ENCODE results near the gene LRRC18. TPM values are rescaled to one million over a fixed set of nuclear protein-coding genes. Genes with fewer than 3 reads are reported as not detected.

The LRRC18 gene
- polyA plus RNA-seq, 1 of the 3 experiments (the other 2 are of a cell fraction) = not detected

- POLR2A ChIA-PET = no interaction called here
- CTCF ChIA-PET = interaction anchor here (0.7 to 4.4 kb wide), 28 partner anchors 10 to 637 kb away, joined by 3 to 22 read pairs (median 4); no protein-coding TSS in a partner anchor
- H3K9ac ChIP-seq = no peak overlapping the region
- no peak for TF ChIP-seq ELF1 (IDR thresholded peaks at IDR 0.05)
- TF ChIP-seq TAF1 (IDR thresholded peaks at IDR 0.05; ENCODE audit: borderline replicate concordance, low read depth, low read length) = no peak
- no peak for TF ChIP-seq SMC3 (IDR thresholded peaks at IDR 0.05; ENCODE audit: low read depth, low read length)
- no peak for TF ChIP-seq FOSL2 (IDR thresholded peaks at IDR 0.05; ENCODE audit: borderline replicate concordance, low read depth)
- TF ChIP-seq RFX5 (IDR thresholded peaks at IDR 0.05; ENCODE audit: low read length) = no peak
- no peaks in the 10 kb centered on the region for H3K9me3 ChIP-seq
- no peak overlapping the region for H3K4me3 ChIP-seq (ENCODE audit: low read depth in 2 of 2, low read length in 1 of 2)
- no peaks in the 10 kb centered on the region for H3K36me3 ChIP-seq (replicated peaks in 1 of 2; ENCODE audit: control insufficient read depth in 1 of 2, insufficient read depth in 2 of 2, low read length in 1 of 2)
- H4K20me1 ChIP-seq (ENCODE audit: insufficient read depth) = no peaks in the 10 kb centered on the region
- no peaks in the 10 kb centered on the region for H3K79me2 ChIP-seq (ENCODE audit: insufficient read depth)
- H3K27me3 ChIP-seq (ENCODE audit: insufficient read depth) = no peaks in the 10 kb centered on the region
- H3K27ac ChIP-seq (ENCODE audit: low read depth in 2 of 2, low read length in 1 of 2) = no peak overlapping the region
- no peaks in the 10 kb centered on the region for H3F3A ChIP-seq (replicated peaks; ENCODE audit: insufficient read depth)
- H3K9me2 ChIP-seq = no peaks in the 10 kb centered on the region
- no peak for DNase-seq
- WGBS (ENCODE audit: low lambda C conversion rate) = 47% methylated on average over 9 of the region's 9 CpGs
- H2AFZ ChIP-seq (ENCODE audit: low read depth) = no peak overlapping the region
- H3K4me2 ChIP-seq = no peak overlapping the region
- H3K4me1 ChIP-seq (ENCODE audit: control insufficient read depth in 1 of 2, insufficient read depth in 2 of 2, low read depth in 1 of 2, low read length in 1 of 2) = no peaks in the 10 kb centered on the region; a peak in 1 of 4 replicates
Measured at GRCh38 chr10:48884179-48885045, 55.2 kb downstream of the LRRC18 start.

DNA sequence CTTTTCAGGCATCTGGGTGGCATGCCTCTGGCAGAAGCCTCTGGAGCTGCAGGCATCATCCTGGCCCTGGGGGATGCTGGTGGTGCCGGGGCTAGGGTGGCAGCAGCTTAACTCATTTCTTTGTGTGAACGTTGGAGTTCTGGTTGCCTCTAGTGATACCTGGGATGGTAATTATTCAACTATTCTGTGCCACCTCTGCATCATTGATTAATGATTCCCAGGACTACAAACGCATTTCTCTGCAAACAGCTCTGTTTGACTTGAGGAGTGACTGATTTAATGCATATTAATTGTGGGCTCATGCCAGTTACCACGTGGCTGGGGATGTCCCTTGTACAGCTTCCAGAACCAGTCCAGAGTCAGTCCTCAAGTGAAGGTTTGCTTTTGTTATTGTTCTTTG is 55.9 kb downstream of the LRRC18 start:
- Histone ChIP-seq H3K79me2 (ENCODE audit: insufficient read depth) (no peaks in the 10 kb centered on the region), H3K9me3 (no peaks in the 10 kb centered on the region), H3K4me1 (ENCODE audit: control insufficient read depth in 1 of 2, insufficient read depth in 2 of 2, low read depth in 1 of 2, low read length in 1 of 2) (no peaks in the 10 kb centered on the region; a peak in 1 of 4 replicates), H3F3A (replicated peaks; ENCODE audit: insufficient read depth) (no peaks in the 10 kb centered on the region), H3K27me3 (ENCODE audit: insufficient read depth) (no peaks in the 10 kb centered on the region), H3K4me3 (ENCODE audit: low read depth in 2 of 2, low read length in 1 of 2) (no peak overlapping the region), H2AFZ (ENCODE audit: low read depth) (no peak overlapping the region), H3K36me3 (replicated peaks in 1 of 2; ENCODE audit: control insufficient read depth in 1 of 2, insufficient read depth in 2 of 2, low read length in 1 of 2) (no peaks in the 10 kb centered on the region), H3K4me2 (no peak overlapping the region), H4K20me1 (ENCODE audit: insufficient read depth) (no peaks in the 10 kb centered on the region), H3K27ac (ENCODE audit: low read depth in 2 of 2, low read length in 1 of 2) (no peak overlapping the region), H3K9me2 (no peaks in the 10 kb centered on the region), H3K9ac (no peak overlapping the region)
- DNase-seq = no peak
- POLR2A ChIA-PET = no interaction called here
- TF ChIP-seq FOXM1 (IDR thresholded peaks at IDR 0.05; ENCODE audit: low read depth) (no peak), EZH2phosphoT487 (IDR thresholded peaks at IDR 0.05; ENCODE audit: borderline replicate concordance, low read depth) (no peak)
- WGBS (ENCODE audit: low lambda C conversion rate) = 10% methylated on average over 4 of the region's 4 CpGs
- CTCF ChIA-PET = interaction anchor here (0.8 to 3.7 kb wide), 8 partner anchors 11 to 635 kb away, joined by 3 to 22 read pairs (median 4); no protein-coding TSS in a partner anchor

- Histone ChIP-seq H3K9me3 (no peaks in the 10 kb centered on the region), H3K4me1 (ENCODE audit: control insufficient read depth in 1 of 2, insufficient read depth in 2 of 2, low read depth in 1 of 2, low read length in 1 of 2) (no peaks in the 10 kb centered on the region; a peak in 1 of 4 replicates), H3F3A (replicated peaks; ENCODE audit: insufficient read depth) (no peaks in the 10 kb centered on the region), H3K27me3 (ENCODE audit: insufficient read depth) (no peaks in the 10 kb centered on the region), H3K27ac (ENCODE audit: low read depth in 2 of 2, low read length in 1 of 2) (no peak overlapping the region), H3K4me2 (no peak overlapping the region), H3K36me3 (replicated peaks in 1 of 2; ENCODE audit: control insufficient read depth in 1 of 2, insufficient read depth in 2 of 2, low read length in 1 of 2) (no peaks in the 10 kb centered on the region), H4K20me1 (ENCODE audit: insufficient read depth) (no peaks in the 10 kb centered on the region), H3K9me2 (no peaks in the 10 kb centered on the region), H3K79me2 (ENCODE audit: insufficient read depth) (no peaks in the 10 kb centered on the region), H3K4me3 (ENCODE audit: low read depth in 2 of 2, low read length in 1 of 2) (no peak overlapping the region), H2AFZ (ENCODE audit: low read depth) (no peak overlapping the region), H3K9ac (no peak overlapping the region)
- POLR2A ChIA-PET = no interaction called here
- 41% methylated on average over 2 of the region's 2 CpGs for WGBS (ENCODE audit: low lambda C conversion rate)
- CTCF ChIA-PET = interaction anchor here (1.4 to 2.8 kb wide), 3 partner anchors 224 to 227 kb away, joined by 4 to 11 read pairs (median 7); no protein-coding TSS in a partner anchor
- no peak for TF ChIP-seq NFIC (IDR thresholded peaks at IDR 0.05; ENCODE audit: borderline replicate concordance)
- no peak for TF ChIP-seq ELF1 (IDR thresholded peaks at IDR 0.05)
- no peak for TF ChIP-seq USF1 (IDR thresholded peaks at IDR 0.05; ENCODE audit: borderline replicate concordance, low read depth)
- TF ChIP-seq PBX3 (IDR thresholded peaks at IDR 0.05) = no peak
- TF ChIP-seq RAD21 (IDR thresholded peaks at IDR 0.05; ENCODE audit: low read length) = no peak
- TF ChIP-seq JUND (IDR thresholded peaks at IDR 0.05) = no peak
- no peak for TF ChIP-seq RXRA (IDR thresholded peaks at IDR 0.05; ENCODE audit: borderline replicate concordance, low read depth)
- no peak for TF ChIP-seq EP300 (IDR thresholded peaks at IDR 0.05; ENCODE audit: borderline replicate concordance in 1 of 2, low read depth in 1 of 2, low read length in 1 of 2)
- TF ChIP-seq TEAD4 (IDR thresholded peaks at IDR 0.05; ENCODE audit: borderline replicate concordance, insufficient read depth) = no peak
- TF ChIP-seq SIN3A (IDR thresholded peaks at IDR 0.05; ENCODE audit: borderline replicate concordance, low read depth, low read length) = no peak
- TF ChIP-seq MAX (IDR thresholded peaks at IDR 0.05; ENCODE audit: low read depth) = no peak
- TF ChIP-seq TAF1 (IDR thresholded peaks at IDR 0.05; ENCODE audit: borderline replicate concordance, low read depth, low read length) = no peak
- DNase-seq = no peak
Measured at GRCh38 chr10:48882881-48883280, 56.8 kb downstream of the LRRC18 start.

Data from SK-N-SH (cell line).